Measurements from ENCODE around the gene PEX11A.

The PEX11A gene

GRCh38 chr15:89680282-89680873 lies 10.2 kb downstream of the PEX11A start:
- H2AFZ ChIP-seq (ENCODE audit: low read length), result no peak overlapping the region
- H3K4me1 ChIP-seq (ENCODE audit: insufficient read depth, low read length, poor library complexity, severe bottlenecking), result no peaks in the 10 kb centered on the region
- H3K9ac ChIP-seq (ENCODE audit: low read depth, low read length, poor library complexity, severe bottlenecking), result no peak overlapping the region
- no peaks in the 10 kb centered on the region for H3K36me3 ChIP-seq (ENCODE audit: insufficient read depth, low read length)
- H3K27me3 ChIP-seq (ENCODE audit: insufficient read depth, low read length, poor library complexity, severe bottlenecking), result no peaks in the 10 kb centered on the region
- no peaks in the 10 kb centered on the region for H3K9me2 ChIP-seq (replicated peaks; ENCODE audit: low read depth, low read length)
- no peak overlapping the region for H3K4me2 ChIP-seq (ENCODE audit: low read depth, low read length, poor library complexity, severe bottlenecking)
- H3F3A ChIP-seq (ENCODE audit: low read depth), result no peaks in the 10 kb centered on the region
- no peaks in the 10 kb centered on the region for H3K9me3 ChIP-seq (ENCODE audit: insufficient read depth, low read depth, low read length)
- H4K20me1 ChIP-seq (ENCODE audit: insufficient read depth, low read length, poor library complexity, severe bottlenecking), result no peaks in the 10 kb centered on the region
- no peaks in the 10 kb centered on the region for H3K79me2 ChIP-seq (ENCODE audit: insufficient read depth, low read length)
- TF ChIP-seq CTCF (conservative IDR thresholded peaks at IDR 0.05; ENCODE audit: low read length), result no peak
- no peak for TF ChIP-seq EZH2phosphoT487 (IDR thresholded peaks at IDR 0.05; ENCODE audit: borderline replicate concordance)
- H3K4me3 ChIP-seq (ENCODE audit: low read length, poor library complexity, severe bottlenecking), result no peak overlapping the region

- H3K79me2 ChIP-seq (ENCODE audit: insufficient read depth, low read length), result no peaks in the 10 kb centered on the region
- no peak within 1 kb of the TSS for H3K4me3 ChIP-seq (ENCODE audit: low read length, poor library complexity, severe bottlenecking)
- no peaks in the 10 kb centered on the region for H3K27me3 ChIP-seq (ENCODE audit: insufficient read depth, low read length, poor library complexity, severe bottlenecking)
- no peak within 1 kb of the TSS for H3K4me2 ChIP-seq (ENCODE audit: low read depth, low read length, poor library complexity, severe bottlenecking)
- no peak within 1 kb of the TSS for H3K9ac ChIP-seq (ENCODE audit: low read depth, low read length, poor library complexity, severe bottlenecking)
- H3K4me1 ChIP-seq (ENCODE audit: insufficient read depth, low read length, poor library complexity, severe bottlenecking), result no peaks in the 10 kb centered on the region
- no peaks in the 10 kb centered on the region for H3K9me3 ChIP-seq (ENCODE audit: insufficient read depth, low read depth, low read length)
- no peak within 1 kb of the TSS for H2AFZ ChIP-seq (ENCODE audit: low read length)
- no peaks in the 10 kb centered on the region for H3F3A ChIP-seq (ENCODE audit: low read depth)
- no peaks in the 10 kb centered on the region for H4K20me1 ChIP-seq (ENCODE audit: insufficient read depth, low read length, poor library complexity, severe bottlenecking)
- no peaks in the 10 kb centered on the region for H3K9me2 ChIP-seq (replicated peaks; ENCODE audit: low read depth, low read length)
- H3K36me3 ChIP-seq (ENCODE audit: insufficient read depth, low read length), result no peaks in the 10 kb centered on the region
- TF ChIP-seq CTCF (conservative IDR thresholded peaks at IDR 0.05; ENCODE audit: low read length) (no peak), EZH2phosphoT487 (IDR thresholded peaks at IDR 0.05; ENCODE audit: borderline replicate concordance) (no peak)
Measured at GRCh38 chr15:89679212-89679611, 11.3 kb downstream of the PEX11A start, which contains the start of gene PLIN1. Gene PLIN1, minus strand, starts transcription at chr15:89679367. Its CDS starts 1,878 bp downstream, at chr15:89677489.

- H3K9ac ChIP-seq (ENCODE audit: low read depth, low read length, poor library complexity, severe bottlenecking), result no peak overlapping the region
- no peak overlapping the region for H3K4me3 ChIP-seq (ENCODE audit: low read length, poor library complexity, severe bottlenecking)
- H3K9me2 ChIP-seq (replicated peaks; ENCODE audit: low read depth, low read length), result no peaks in the 10 kb centered on the region
- no peaks in the 10 kb centered on the region for H3K9me3 ChIP-seq (ENCODE audit: insufficient read depth, low read depth, low read length)
- no peak overlapping the region for H3K4me2 ChIP-seq (ENCODE audit: low read depth, low read length, poor library complexity, severe bottlenecking)
- no peaks in the 10 kb centered on the region for H3K27me3 ChIP-seq (ENCODE audit: insufficient read depth, low read length, poor library complexity, severe bottlenecking)
- no peaks in the 10 kb centered on the region for H3K36me3 ChIP-seq (ENCODE audit: insufficient read depth, low read length)
- H3K79me2 ChIP-seq (ENCODE audit: insufficient read depth, low read length), result no peaks in the 10 kb centered on the region
- no peak overlapping the region for H2AFZ ChIP-seq (ENCODE audit: low read length)
- TF ChIP-seq EZH2phosphoT487 (IDR thresholded peaks at IDR 0.05; ENCODE audit: borderline replicate concordance) (no peak), CTCF (conservative IDR thresholded peaks at IDR 0.05; ENCODE audit: low read length) (no peak)
- no peaks in the 10 kb centered on the region for H3K4me1 ChIP-seq (ENCODE audit: insufficient read depth, low read length, poor library complexity, severe bottlenecking)
- no peaks in the 10 kb centered on the region for H4K20me1 ChIP-seq (ENCODE audit: insufficient read depth, low read length, poor library complexity, severe bottlenecking)
- H3F3A ChIP-seq (ENCODE audit: low read depth), result no peaks in the 10 kb centered on the region
Measured at GRCh38 chr15:89677381-89677780, 13.2 kb downstream of the PEX11A start.
